Duodenal mucosa (tissue), 2 donors: ENCODE measurements around the gene ZNF619.
"Not testable (repeated sequence)": the region's sequence is repeated elsewhere in the genome, so short reads cannot be mapped to it uniquely, and the experiment has no call there.

Experiments used
- H3K27ac ChIP-seq: one replicate; pipeline ENCODE4 v1.7.0; 2013; ENCODE audit warnings: low read depth, low read length
- H3K27me3 ChIP-seq, 2 donors: one replicate each; pipeline ENCODE4 v1.7.0; 2013; ENCODE audit warnings: low read length in 2 of 2, control low read depth in 1 of 2; ENCODE audit not compliant: insufficient read depth in 2 of 2, control insufficient read depth in 1 of 2
- H3K36me3 ChIP-seq, 2 donors: one replicate each; pipeline ENCODE4 v1.7.0; 2013; ENCODE audit warnings: low read length in 2 of 2, control low read depth in 1 of 2; ENCODE audit not compliant: insufficient read depth in 2 of 2, control insufficient read depth in 1 of 2
- H3K4me1 ChIP-seq, 2 donors: one replicate each; pipeline ENCODE4 v1.7.0; 2013; ENCODE audit warnings: low read length in 2 of 2, control low read depth in 1 of 2; ENCODE audit not compliant: insufficient read depth in 2 of 2, control insufficient read depth in 1 of 2
- H3K4me3 ChIP-seq, 2 donors: one replicate each; pipeline ENCODE4 v1.7.0; 2013; ENCODE audit warnings: low read length in 2 of 2, low read depth in 1 of 2
- H3K9ac ChIP-seq, 2 donors: one replicate each; pipeline ENCODE4 v1.7.0; 2013; ENCODE audit warnings: low read length in 2 of 2, low read depth in 1 of 2
- H3K9me3 ChIP-seq, 2 donors: one replicate each; pipeline ENCODE4 v1.7.0; 2013; ENCODE audit warnings: low read length in 2 of 2, control low read depth in 1 of 2; ENCODE audit not compliant: control insufficient read depth in 1 of 2

ZNF619 gene

DNA sequence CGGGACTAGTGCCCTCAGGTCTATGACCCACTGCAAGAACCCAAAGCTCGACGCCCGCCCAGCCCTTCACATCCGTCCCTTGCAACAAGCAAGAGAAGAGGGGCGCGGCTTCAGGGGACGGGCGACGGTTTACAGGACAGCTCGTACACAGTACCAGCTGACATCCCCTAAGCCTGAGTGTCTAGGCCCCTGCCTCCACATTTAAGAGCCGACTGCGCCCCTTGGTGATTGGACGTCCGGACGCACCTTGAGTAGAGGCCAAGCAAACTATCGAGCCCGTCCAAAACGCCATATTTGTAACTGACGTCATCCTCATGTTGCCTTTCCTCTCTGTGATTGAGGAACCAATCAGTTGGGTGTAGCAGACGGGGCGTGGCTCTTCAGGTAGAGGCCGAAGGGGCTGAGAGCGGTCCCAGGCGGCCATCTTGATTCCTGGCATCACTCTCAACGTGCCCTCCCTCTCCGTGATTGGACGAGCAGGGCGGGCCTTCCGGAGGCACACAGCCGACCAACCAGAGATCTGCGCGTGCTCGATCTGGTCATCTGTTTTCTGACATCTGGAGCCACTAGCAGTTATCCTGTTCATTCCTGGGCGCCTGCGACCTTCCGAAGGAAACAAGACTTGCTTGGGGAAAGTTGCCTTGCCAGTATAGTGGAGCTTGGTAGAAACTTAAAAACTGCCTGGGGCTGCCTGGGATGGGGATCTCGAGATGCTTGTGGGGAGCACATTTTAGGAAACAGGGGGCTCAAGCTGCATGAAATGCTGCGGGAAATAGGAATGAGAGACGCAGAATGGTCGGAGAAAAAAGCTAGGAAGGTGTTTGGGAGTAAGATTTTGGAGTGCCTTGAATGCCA lies 23.8 kb upstream of the ZNF619 start:
- peak overlapping the region; percentile 87 to 89 for H3K9ac ChIP-seq
- H3K9me3 ChIP-seq: no peaks in the 10 kb centered on the region
- H3K27me3 ChIP-seq: no peaks in the 10 kb centered on the region
- peaks cover 0 to 2% of the 10 kb centered on the region in 2 donors for H3K36me3 ChIP-seq
- H3K4me1 ChIP-seq: peaks cover 20 to 28% of the 10 kb centered on the region in 2 donors
- peak overlapping the region; percentile 81 to 88 for H3K4me3 ChIP-seq
- peak overlapping the region; percentile 93 for H3K27ac ChIP-seq

- Histone ChIP-seq H3K27me3 (no peaks in the 10 kb centered on the region), H3K4me1 (peaks cover 28 to 36% of the 10 kb centered on the region in 2 donors), H3K27ac (no peak overlapping the region), H3K4me3 (peak overlapping the region; percentile 81 to 88), H3K9me3 (no peaks in the 10 kb centered on the region), H3K36me3 (peaks cover 6 to 9% of the 10 kb centered on the region in 2 donors), H3K9ac (peak overlapping the region; percentile 73 to 82)
Observed at GRCh38 chr3:40453933-40454332, 23.0 kb upstream of the ZNF619 start.

- Histone ChIP-seq H3K27me3 (no peaks in the 10 kb centered on the region), H3K9ac (no peak overlapping the region), H3K4me3 (no peak overlapping the region), H3K9me3 (no peaks in the 10 kb centered on the region), H3K27ac (no peak overlapping the region), H3K4me1 (peaks cover 30 to 37% of the 10 kb centered on the region in 2 donors), H3K36me3 (peaks cover 15 to 18% of the 10 kb centered on the region in 2 donors)
Observed at GRCh38 chr3:40455328-40455727, 21.6 kb upstream of the ZNF619 start.

DNA sequence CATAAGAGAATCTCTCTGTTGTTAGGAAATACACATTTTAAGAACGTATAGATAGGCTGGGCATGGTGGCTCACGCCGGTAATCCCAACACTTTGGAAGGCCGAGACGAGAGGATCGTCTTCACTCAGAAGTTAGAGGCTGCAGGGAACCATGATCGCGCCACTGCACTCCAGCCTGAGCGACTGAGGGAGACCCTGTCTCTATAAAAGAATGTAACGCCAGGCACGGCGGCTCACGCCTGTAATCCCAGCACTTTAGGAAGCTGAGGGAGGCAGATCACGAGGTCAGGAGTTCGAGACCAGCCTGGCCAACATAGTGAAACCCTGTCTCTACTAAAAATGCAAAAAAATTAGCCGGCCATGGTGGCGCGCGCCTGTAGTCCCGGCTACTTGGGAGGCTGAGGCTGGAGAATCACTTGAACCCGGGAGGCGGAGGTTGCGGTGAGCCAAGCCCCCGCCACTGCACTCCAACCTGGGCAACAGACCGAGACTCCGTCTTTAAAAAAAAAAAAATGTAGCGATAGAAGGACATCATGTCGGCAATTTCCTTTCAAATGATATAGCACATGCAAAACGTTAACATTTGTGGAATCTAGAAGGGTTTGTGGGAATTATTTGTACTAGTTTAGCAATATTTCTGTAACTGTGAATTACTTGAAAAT lies 20.5 kb upstream of the ZNF619 start:
- Histone ChIP-seq H3K27me3 (no peaks in the 10 kb centered on the region), H3K36me3 (peaks cover 16 to 28% of the 10 kb centered on the region in 2 donors), H3K9ac (peak overlapping the region; percentile 76 to 94), H3K4me3 (peak overlapping the region; percentile 89 to 99), H3K9me3 (no peaks in the 10 kb centered on the region), H3K4me1 (peaks cover 30 to 37% of the 10 kb centered on the region in 2 donors), H3K27ac (peak overlapping the region; percentile 55)

DNA sequence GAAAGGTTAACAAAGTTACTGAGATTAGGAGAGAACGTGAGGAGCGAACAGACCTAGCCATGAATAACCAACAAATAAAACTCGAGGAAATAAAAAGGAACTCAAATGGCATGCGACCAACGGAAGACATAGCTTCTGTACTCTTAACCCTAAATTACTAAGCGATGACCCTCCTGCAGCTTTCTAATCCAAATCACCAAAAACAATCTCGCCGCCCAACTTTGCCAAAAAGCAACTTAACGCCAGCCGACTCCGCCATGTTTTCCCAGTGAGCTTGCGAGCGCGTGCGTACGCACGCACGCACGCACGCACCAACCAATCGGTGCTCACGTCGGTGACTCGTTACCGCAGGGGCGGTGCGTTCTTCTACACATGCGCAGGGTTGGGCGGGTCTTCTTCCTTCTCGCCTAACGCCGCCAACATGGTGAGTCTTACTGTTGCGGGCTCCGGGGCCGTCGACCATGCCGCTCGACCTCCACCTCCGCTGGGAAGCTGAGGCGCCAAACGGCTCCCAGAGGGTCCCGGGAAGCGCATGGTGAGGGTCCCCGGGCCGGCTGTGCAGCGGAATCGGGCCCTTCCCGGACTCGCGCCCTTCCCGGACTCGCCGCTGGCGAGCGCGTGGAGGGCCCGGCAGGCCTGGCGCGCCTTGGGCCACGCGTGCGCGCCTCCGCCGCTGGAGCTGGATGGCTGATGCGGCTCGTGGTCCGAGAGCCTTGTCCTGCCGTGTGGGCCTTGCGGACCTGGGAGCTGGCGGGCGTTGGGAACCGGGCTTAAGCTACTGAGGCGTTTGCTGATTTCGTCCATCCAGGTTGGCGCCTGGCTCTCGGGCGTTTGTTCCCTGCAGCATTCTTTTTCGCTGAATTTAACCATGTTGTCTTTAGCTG lies 19.7 kb upstream of the ZNF619 start, which contains the start of gene RPL14:
RPL14 (plus strand) TSS at position 400 of the 884 bp plus-strand sequence; CDS start at position 533, 133 bp downstream.
- peaks cover 16 to 32% of the 10 kb centered on the region in 2 donors for H3K36me3 ChIP-seq
- peaks cover 23 to 34% of the 10 kb centered on the region in 2 donors for H3K4me1 ChIP-seq
- no peaks in the 10 kb centered on the region for H3K9me3 ChIP-seq
- no peaks in the 10 kb centered on the region for H3K27me3 ChIP-seq
- peak within 1 kb of the TSS; percentile 76 to 94 for H3K9ac ChIP-seq
- H3K27ac ChIP-seq: peak within 1 kb of the TSS; percentile 55
- peak within 1 kb of the TSS; percentile 89 to 99 for H3K4me3 ChIP-seq

- H3K27ac ChIP-seq: no peak overlapping the region
- H3K4me3 ChIP-seq: peak overlapping the region; percentile 89 to 99
- H3K9me3 ChIP-seq: no peaks in the 10 kb centered on the region
- H3K4me1 ChIP-seq: peaks cover 19 to 25% of the 10 kb centered on the region in 2 donors
- no peaks in the 10 kb centered on the region for H3K27me3 ChIP-seq
- peaks cover 16 to 38% of the 10 kb centered on the region in 2 donors for H3K36me3 ChIP-seq
- H3K9ac ChIP-seq: peak overlapping the region in 1 of 2 donors; percentile 76
Observed at GRCh38 chr3:40458473-40458872, 18.4 kb upstream of the ZNF619 start.

DNA sequence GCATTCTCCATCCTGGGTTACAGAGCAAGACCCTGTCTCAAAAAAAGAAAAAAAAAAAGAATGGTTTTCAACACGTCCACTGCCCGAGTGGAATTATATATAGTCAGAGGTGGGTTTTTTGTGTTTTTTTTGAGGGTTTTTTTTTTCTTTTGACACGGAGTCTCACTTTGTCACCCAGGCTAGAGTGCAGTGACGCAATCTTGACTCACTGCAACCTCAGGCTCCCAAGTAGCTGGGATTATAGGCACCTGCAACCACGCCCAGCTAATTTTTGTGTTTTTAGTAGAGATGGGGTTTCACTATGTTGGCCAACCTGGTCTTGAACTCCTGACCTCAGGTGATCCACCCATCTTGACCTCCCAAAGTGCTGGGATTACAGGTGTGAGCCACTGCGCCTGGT lies 16.4 kb upstream of the ZNF619 start:
- H3K4me1 ChIP-seq: peaks cover 13 to 21% of the 10 kb centered on the region in 2 donors
- H3K4me3 ChIP-seq, H3K27ac ChIP-seq, H3K9ac ChIP-seq, H3K9me3 ChIP-seq, H3K27me3 ChIP-seq: not testable (repeated sequence)
- peaks cover 16 to 45% of the 10 kb centered on the region in 2 donors for H3K36me3 ChIP-seq

GRCh38 chr3:40461161-40461560 lies 15.8 kb upstream of the ZNF619 start:
- H3K27me3 ChIP-seq: no peaks in the 10 kb centered on the region
- H3K4me1 ChIP-seq: peaks cover 13 to 20% of the 10 kb centered on the region in 2 donors
- no peak overlapping the region for H3K27ac ChIP-seq
- H3K36me3 ChIP-seq: peaks cover 16 to 45% of the 10 kb centered on the region in 2 donors
- no peak overlapping the region for H3K9ac ChIP-seq
- H3K4me3 ChIP-seq: no peak overlapping the region
- H3K9me3 ChIP-seq: no peaks in the 10 kb centered on the region

DNA sequence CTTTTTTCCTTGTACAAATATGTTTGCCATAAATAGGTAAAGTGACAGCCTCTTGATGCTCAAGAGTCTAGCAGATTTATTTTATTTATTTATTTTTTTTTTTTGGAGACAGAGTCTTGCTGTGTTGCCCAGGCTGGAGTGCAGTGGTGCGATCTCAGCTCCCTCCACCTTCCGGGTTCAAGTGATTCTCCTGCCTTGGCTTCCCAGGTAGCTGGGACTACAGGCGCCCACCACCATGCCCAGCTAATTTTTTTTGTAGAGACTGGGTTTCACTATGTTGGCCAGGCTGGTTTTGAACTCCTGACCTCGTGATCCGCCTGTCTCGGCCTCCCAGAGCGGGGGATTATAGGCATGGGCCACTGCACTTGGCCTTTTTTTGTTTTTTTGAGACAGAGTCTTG lies 14.1 kb upstream of the ZNF619 start:
- Histone ChIP-seq H3K36me3 (peaks cover 16 to 45% of the 10 kb centered on the region in 2 donors), H3K4me1 (peaks cover 11 to 13% of the 10 kb centered on the region in 2 donors)
- not testable (repeated sequence) for H3K4me3 ChIP-seq, H3K27me3 ChIP-seq, H3K27ac ChIP-seq, H3K9ac ChIP-seq, H3K9me3 ChIP-seq
